C4-2B (cell line): Measurements from ENCODE around the gene DBR1.

ENCODE experiments used
- H3K27ac ChIP-seq: fragments of 450-650 bp; 2 replicates; pipeline ENCODE4 v1.5.1; 2017
- CTCF ChIP-seq: fragments of 450-650 bp; conservative IDR thresholded peaks from 2 replicates; pipeline ENCODE4 v1.5.1; 2017; ENCODE audit warnings: mild to moderate bottlenecking
- ZFX ChIP-seq: fragments of 450-650 bp; IDR thresholded peaks from 2 replicates; pipeline ENCODE4 v1.6.1; 2017

Gene DBR1

GRCh38 chr3:138119423-138119766 lies 55.3 kb downstream of the DBR1 start:
- no peak overlapping the region for H3K27ac ChIP-seq
- TF ChIP-seq ZFX (no peak), CTCF (no peak)

- H3K27ac ChIP-seq = no peak overlapping the region
Observed at GRCh38 chr3:138118612-138119422, 55.9 kb downstream of the DBR1 start.

GRCh38 chr3:138114988-138115971 lies 59.4 kb downstream of the DBR1 start, which contains the start of gene DZIP1L:
Gene DZIP1L, minus strand, starts transcription at chr3:138115608. Its CDS starts 11,637 bp downstream, at chr3:138103971.
- H3K27ac ChIP-seq = peak within 1 kb of the TSS; percentile 41
- TF ChIP-seq ZFX (0 out of 2 replicates have a peak, but pooled peaks have one; percentile 24), CTCF (peak; percentile 90)

More at GRCh38 chr3:138118612-138119422, 55.9 kb downstream of the DBR1 start:
- TF ChIP-seq ZFX (no peak), CTCF (peak; percentile 95)

GRCh38 chr3:138114431-138114918 lies 60.2 kb downstream of the DBR1 start:
- TF ChIP-seq ZFX (no peak), CTCF (no peak)
- H3K27ac ChIP-seq = no peak overlapping the region; the same call in 1 of the 2 replicates

GRCh38 chr3:138113326-138113725 lies 61.4 kb downstream of the DBR1 start:
- no peak overlapping the region for H3K27ac ChIP-seq

GRCh38 chr3:138112362-138112761 lies 62.4 kb downstream of the DBR1 start:
- no peak for TF ChIP-seq CTCF
- no peak for TF ChIP-seq ZFX

More at GRCh38 chr3:138113326-138113725, 61.4 kb downstream of the DBR1 start:
- TF ChIP-seq CTCF = no peak
- no peak for TF ChIP-seq ZFX

More at GRCh38 chr3:138112362-138112761, 62.4 kb downstream of the DBR1 start:
- H3K27ac ChIP-seq = no peak overlapping the region
